Glutamatergic neuron (in vitro differentiated cells): ENCODE measurements around the gene CAV2. TPM values are rescaled to one million over a fixed set of nuclear protein-coding genes. Genes with fewer than 3 reads are reported as not detected.
"Not testable (repeated sequence)": the region's sequence is repeated elsewhere in the genome, so short reads cannot be mapped to it uniquely, and the experiment has no call there.

Experiments used
- DNase-seq: peaks from one replicate; pipeline ENCODE4 v3.0.0; 2022
- H3K27ac Mint-ChIP-seq: one replicate; pipeline ENCODE4 v1.8.0; 2020; ENCODE audit warnings: mild to moderate bottlenecking, mixed read lengths, inconsistent platforms; ENCODE audit not compliant: unreplicated experiment
- H3K27me3 Mint-ChIP-seq: one replicate; pipeline ENCODE4 v1.8.0; 2020; ENCODE audit warnings: mild to moderate bottlenecking, moderate library complexity, mixed read lengths, inconsistent platforms; ENCODE audit not compliant: unreplicated experiment
- H3K36me3 Mint-ChIP-seq: one replicate; pipeline ENCODE4 v1.8.0; 2020; ENCODE audit warnings: mild to moderate bottlenecking, mixed read lengths, inconsistent platforms; ENCODE audit not compliant: unreplicated experiment
- H3K4me1 Mint-ChIP-seq: one replicate; pipeline ENCODE4 v1.8.0; 2020; ENCODE audit warnings: mild to moderate bottlenecking, low read depth, mixed read lengths, inconsistent platforms; ENCODE audit not compliant: unreplicated experiment
- H3K4me3 Mint-ChIP-seq: one replicate; pipeline ENCODE4 v1.8.0; 2020; ENCODE audit warnings: mild to moderate bottlenecking, mixed read lengths, inconsistent platforms; ENCODE audit not compliant: unreplicated experiment
- H3K9me3 Mint-ChIP-seq: one replicate; pipeline ENCODE4 v1.8.0; 2020; ENCODE audit warnings: mild to moderate bottlenecking, moderate library complexity, mixed read lengths, inconsistent platforms; ENCODE audit not compliant: unreplicated experiment
- CTCF ChIP-seq: fragments of 200-600 bp; sonication (generic); IDR thresholded peaks from one replicate; pipeline ENCODE4 v1.5.0; 2021; ENCODE audit not compliant: partially characterized antibody, unreplicated experiment
- total RNA-seq: library from RNA; stranded (reverse); fragmentation: NEBNext Ultra II Directional; extraction: Animal tissue kit (Norgen Biotek cat#: 25700); gene quantifications from one replicate; pipeline ENCODE4 v1.2.1, GENCODE V29; 2021; ENCODE audit not compliant: unreplicated experiment

Gene CAV2
- total RNA-seq, 1 donor from 2014 or later, result 1.7 TPM

GRCh38 chr7:116465125-116465524 is 34.4 kb upstream of the CAV2 start:
- peaks cover 1% of the 10 kb centered on the region for H3K27me3 Mint-ChIP-seq
- DNase-seq, result no peak
- peaks cover 2% of the 10 kb centered on the region for H3K9me3 Mint-ChIP-seq
- H3K36me3 Mint-ChIP-seq, result no peaks in the 10 kb centered on the region
- no peak overlapping the region for H3K4me3 Mint-ChIP-seq
- H3K27ac Mint-ChIP-seq, result no peak overlapping the region
- no peak for TF ChIP-seq CTCF
- peaks cover 2% of the 10 kb centered on the region for H3K4me1 Mint-ChIP-seq

DNA sequence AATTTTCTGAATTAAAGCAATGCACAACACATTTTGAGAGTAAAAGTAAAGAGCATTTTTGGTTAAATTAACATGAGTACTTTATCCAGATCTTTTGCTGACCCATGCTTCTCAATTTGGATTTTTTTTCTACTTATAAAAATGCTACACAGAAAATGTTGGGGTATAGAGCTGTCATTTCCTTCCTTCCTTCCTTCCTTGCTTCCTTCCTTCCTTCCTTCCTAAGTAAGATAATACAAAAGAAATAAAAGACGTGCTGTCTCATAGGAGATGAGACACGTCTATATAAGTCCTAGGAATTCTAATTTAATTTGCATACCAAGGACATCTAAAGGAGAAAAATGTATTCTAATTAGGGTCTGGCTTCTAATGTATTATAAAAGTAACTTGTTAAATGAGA is 31.0 kb upstream of the CAV2 start:
- no peak overlapping the region for H3K4me3 Mint-ChIP-seq
- peaks cover under 1% of the 10 kb centered on the region for H3K27me3 Mint-ChIP-seq
- H3K36me3 Mint-ChIP-seq, result no peaks in the 10 kb centered on the region

DNA sequence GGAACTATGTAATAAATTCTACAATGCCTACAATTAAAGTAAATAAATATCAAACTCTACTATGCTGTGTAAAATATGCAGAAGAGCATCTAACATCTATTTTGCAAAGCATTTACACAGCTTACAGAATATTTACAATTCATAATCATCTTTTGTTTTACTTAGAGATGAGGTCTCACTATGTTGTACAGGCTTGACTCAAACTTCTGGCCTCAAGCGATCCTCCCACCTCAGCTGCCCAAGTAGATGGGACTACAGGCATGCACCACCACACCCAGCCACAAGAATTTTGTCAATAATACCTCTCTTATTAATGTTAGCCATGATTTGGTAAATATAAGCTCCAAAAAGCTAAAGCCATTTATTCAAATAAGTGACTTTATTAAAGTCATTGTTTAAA is 21.9 kb upstream of the CAV2 start:
- Mint-ChIP-seq H3K27me3 (peaks cover 2% of the 10 kb centered on the region), H3K9me3 (no peaks in the 10 kb centered on the region), H3K4me1 (no peaks in the 10 kb centered on the region), H3K36me3 (no peaks in the 10 kb centered on the region), H3K27ac (no peak overlapping the region), H3K4me3 (no peak overlapping the region)
- TF ChIP-seq CTCF, result no peak
- no peak for DNase-seq

More for the DNA sequence above, 31.0 kb upstream of the CAV2 start:
- Mint-ChIP-seq H3K27ac (no peak overlapping the region), H3K9me3 (no peaks in the 10 kb centered on the region), H3K4me1 (no peaks in the 10 kb centered on the region)
- no peak for TF ChIP-seq CTCF
- no peak for DNase-seq

- no peaks in the 10 kb centered on the region for H3K36me3 Mint-ChIP-seq
- H3K4me1 Mint-ChIP-seq, result no peaks in the 10 kb centered on the region
- no peak overlapping the region for H3K4me3 Mint-ChIP-seq
- TF ChIP-seq CTCF, result no peak
- H3K27me3 Mint-ChIP-seq, result no peaks in the 10 kb centered on the region
- DNase-seq, result no peak
- H3K27ac Mint-ChIP-seq, result no peak overlapping the region
- H3K9me3 Mint-ChIP-seq, result no peaks in the 10 kb centered on the region
Measured at GRCh38 chr7:116478834-116479233, 20.7 kb upstream of the CAV2 start.

GRCh38 chr7:116483271-116483942 is 16.1 kb upstream of the CAV2 start:
- Mint-ChIP-seq H3K27me3 (no peaks in the 10 kb centered on the region), H3K4me3 (no peak overlapping the region), H3K9me3 (no peaks in the 10 kb centered on the region), H3K36me3 (no peaks in the 10 kb centered on the region), H3K4me1 (no peaks in the 10 kb centered on the region), H3K27ac (no peak overlapping the region)
- no peak for DNase-seq
- TF ChIP-seq CTCF, result no peak

- not testable (repeated sequence) for H3K9me3 Mint-ChIP-seq, H3K4me1 Mint-ChIP-seq, H3K27me3 Mint-ChIP-seq, H3K36me3 Mint-ChIP-seq, H3K4me3 Mint-ChIP-seq, H3K27ac Mint-ChIP-seq, DNase-seq
Measured at GRCh38 chr7:116484389-116484788, 15.1 kb upstream of the CAV2 start.
